Small intestine (tissue), 7 donors: ENCODE data around the gene COL6A2. TPM values are rescaled to one million over a fixed set of nuclear protein-coding genes. Genes with fewer than 3 reads are reported as not detected.

Source experiments
- DNase-seq, 2 donors: peaks; one replicate each; pipeline versions ENCODE4 v3.0.0 to v3.0.0-alpha.2; 2013
- FAIRE-seq: peaks from 2 replicates; lab custom pipeline; 2012; peaks lifted over from hg19 to GRCh38; lab: Jason Lieb, UNC
- H3K27ac ChIP-seq, 3 donors: one replicate each; pipeline ENCODE4 v1.5.1; 2013; ENCODE audit warnings: low read length in 2 of 3, mild to moderate bottlenecking in 2 of 3, control low read depth in 1 of 3, inconsistent platforms in 1 of 3, low read depth in 1 of 3, moderate library complexity in 1 of 3
- H3K27me3 ChIP-seq, 3 donors: one replicate each; pipeline ENCODE4 v1.6.1; 2013; ENCODE audit warnings: low read length in 3 of 3, inconsistent platforms in 1 of 3; ENCODE audit not compliant: control insufficient read depth in 3 of 3, insufficient read depth in 3 of 3
- H3K36me3 ChIP-seq, 3 donors: one replicate each; pipeline ENCODE4 v1.6.1; 2013; ENCODE audit warnings: low read length in 3 of 3, inconsistent platforms in 1 of 3, low read depth in 1 of 3, mild to moderate bottlenecking in 1 of 3, moderate library complexity in 1 of 3; ENCODE audit not compliant: control insufficient read depth in 3 of 3, insufficient read depth in 2 of 3
- H3K4me1 ChIP-seq, 3 donors: one replicate each; pipeline ENCODE4 v1.6.1; 2013; ENCODE audit warnings: low read length in 2 of 3, inconsistent platforms in 1 of 3, low read depth in 1 of 3, mild to moderate bottlenecking in 1 of 3, moderate library complexity in 1 of 3; ENCODE audit not compliant: control insufficient read depth in 3 of 3, insufficient read depth in 2 of 3
- H3K4me3 ChIP-seq, 3 donors: one replicate each; pipeline ENCODE4 v1.5.1; 2013; ENCODE audit warnings: low read length in 3 of 3, control low read depth in 1 of 3, inconsistent platforms in 1 of 3, low read depth in 1 of 3, mild to moderate bottlenecking in 1 of 3, moderate library complexity in 1 of 3
- H3K9me3 ChIP-seq, 2 donors: one replicate each; pipeline ENCODE4 v1.6.1; 2013; ENCODE audit warnings: low read depth in 1 of 2, low read length in 1 of 2; ENCODE audit not compliant: control insufficient read depth in 2 of 2, insufficient read depth in 1 of 2
- WGBS, 3 donors: extraction: QIAGEN DNeasy Blood & Tissue Kit; methylation state at CpG; one replicate each; pipeline ENCODE4 v1.1.7; 2013; 5-methylcytosine and 5-hydroxymethylcytosine counted together
- polyA plus RNA-seq, 4 donors: library from polyadenylated mRNA; stranded (reverse) in 3 of 4; unstranded in 1 of 4; fragments of 200-250 nt in 3 of 4; fragments of 120-200 nt in 1 of 4; gene quantifications; one replicate each; pipeline versions ENCODE4 v1.2.1 to v1.2.3, GENCODE V29; 2013
- donor health status: healthy with polysubstance abuse.
- donor health status: control.
- donor health status: control.
- donor health status: Bipolar disorder and iron deficiency.
- donor health status: healthy.

The COL6A2 gene
- polyA plus RNA-seq, 4 donors, result 3.8 to 159 (median 68.5) TPM

DNA sequence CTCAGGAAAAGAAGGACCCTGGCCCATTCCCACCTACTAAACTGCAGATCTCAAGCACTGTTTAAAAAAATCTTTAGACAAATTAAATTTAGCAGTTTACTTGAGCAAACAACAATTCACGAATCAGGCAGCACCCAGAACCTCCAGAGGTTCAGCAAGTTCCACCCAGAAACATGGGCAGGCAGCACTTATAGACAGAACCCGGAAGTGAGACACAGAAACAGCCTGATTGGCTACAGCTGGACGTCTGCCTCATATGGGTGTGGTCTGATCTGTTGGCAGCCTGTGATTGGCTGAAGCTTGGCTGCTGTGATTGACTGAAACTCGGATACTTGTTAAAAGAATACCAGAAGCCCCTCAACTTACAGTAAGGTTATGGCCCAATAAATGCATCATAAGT, 34.7 kb upstream of the COL6A2 start:
- Histone ChIP-seq H3K4me1 (peaks cover 0 to 23% (median 0%) of the 10 kb centered on the region in 3 donors), H3K9me3 (peaks cover 2 to 25% of the 10 kb centered on the region in 2 donors), H3K27me3 (peaks cover 0 to 17% (median 2%) of the 10 kb centered on the region in 3 donors), H3K36me3 (no peaks in the 10 kb centered on the region), H3K27ac (no peak overlapping the region), H3K4me3 (no peak overlapping the region)
- DNase-seq, result no peak
- WGBS, 3 donors, result 68 to 83% (median 73%) methylated on average over 4 of the region's 4 CpGs
- no peak for FAIRE-seq

DNA sequence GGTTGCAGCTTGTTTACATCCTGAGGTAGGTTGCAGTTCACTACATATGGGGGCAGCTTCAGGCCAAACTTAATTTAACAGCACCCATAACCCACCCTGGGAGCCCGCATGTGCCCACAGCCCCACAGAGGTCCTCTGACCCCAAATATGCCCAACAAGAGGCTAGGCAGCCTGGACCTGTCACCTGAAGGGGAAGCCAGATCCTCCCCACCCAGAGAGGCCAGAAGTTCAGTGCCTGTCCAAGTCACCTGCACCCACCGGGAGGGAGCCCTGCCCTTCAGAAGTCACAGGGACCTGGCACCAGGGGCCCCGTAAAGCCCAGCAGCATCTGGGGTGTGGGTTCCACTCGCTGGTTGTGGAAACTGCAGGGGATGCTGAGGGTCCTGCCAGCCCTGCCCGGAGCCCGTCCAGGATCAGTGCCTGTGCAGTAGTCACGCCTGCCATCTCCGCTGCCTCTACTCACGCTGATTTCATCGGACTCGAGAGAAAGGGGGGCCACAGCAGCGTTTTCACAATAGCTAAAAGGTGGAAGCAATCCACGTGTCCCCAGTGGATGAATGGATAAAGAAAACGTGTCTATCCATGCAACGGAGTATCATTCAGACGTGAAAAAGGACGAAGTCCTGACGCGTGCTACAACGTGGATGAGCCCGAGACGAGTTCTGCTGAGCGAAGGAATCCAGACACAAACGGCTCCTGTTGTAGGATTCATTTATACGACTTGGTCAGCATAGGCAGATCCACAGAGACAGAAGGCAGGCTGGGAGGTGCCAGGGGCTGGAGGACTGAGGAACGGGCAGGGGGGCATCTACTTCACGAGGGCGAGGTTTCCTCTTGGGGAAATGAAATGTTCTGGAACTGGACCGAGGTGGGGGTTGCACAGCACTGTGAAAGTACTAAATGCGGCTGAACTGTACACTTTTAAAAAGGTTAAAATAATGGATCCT, 33.9 kb upstream of the COL6A2 start:
- peaks cover 0 to 23% (median 0%) of the 10 kb centered on the region in 3 donors for H3K4me1 ChIP-seq
- no peaks in the 10 kb centered on the region for H3K36me3 ChIP-seq
- peaks cover 0 to 17% (median 2%) of the 10 kb centered on the region in 3 donors for H3K27me3 ChIP-seq
- no peak overlapping the region for H3K4me3 ChIP-seq
- WGBS, 3 donors, result 86% methylated on average over 30 of the region's 30 CpGs
- DNase-seq, result no peak
- no peak overlapping the region for H3K27ac ChIP-seq
- no peak for FAIRE-seq
- peaks cover 2 to 25% of the 10 kb centered on the region in 2 donors for H3K9me3 ChIP-seq

DNA sequence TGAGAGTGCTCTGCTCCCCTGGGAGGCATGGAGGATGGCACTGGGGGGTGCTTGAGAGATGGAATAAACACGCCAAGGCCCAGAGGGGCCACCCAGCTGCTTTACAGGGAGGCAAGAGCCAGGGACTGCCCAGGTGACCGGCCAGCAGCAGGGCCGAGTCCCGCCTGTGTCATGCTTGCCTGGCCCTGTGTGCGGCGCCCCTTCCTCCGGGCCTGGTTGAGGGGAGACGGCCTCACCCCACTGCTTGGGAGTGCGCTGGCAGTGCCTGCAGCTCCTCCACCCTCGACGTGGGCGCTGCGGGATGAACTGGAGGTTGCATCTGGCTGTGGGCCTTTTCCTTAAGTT, 33.1 kb upstream of the COL6A2 start:
- H3K4me1 ChIP-seq, result peaks cover 0 to 23% (median 0%) of the 10 kb centered on the region in 3 donors
- no peaks in the 10 kb centered on the region for H3K36me3 ChIP-seq
- peaks cover 2 to 23% of the 10 kb centered on the region in 2 donors for H3K9me3 ChIP-seq
- FAIRE-seq (no peak), DNase-seq (no peak)
- peak overlapping the region in 2 of 3 donors; percentile 76 to 79 for H3K27ac ChIP-seq
- WGBS, 3 donors, result 59 to 64% (median 60%) methylated on average over 12 to 13 of the region's 13 CpGs
- no peak overlapping the region for H3K4me3 ChIP-seq
- H3K27me3 ChIP-seq, result peaks cover 0 to 17% (median 2%) of the 10 kb centered on the region in 3 donors

DNA sequence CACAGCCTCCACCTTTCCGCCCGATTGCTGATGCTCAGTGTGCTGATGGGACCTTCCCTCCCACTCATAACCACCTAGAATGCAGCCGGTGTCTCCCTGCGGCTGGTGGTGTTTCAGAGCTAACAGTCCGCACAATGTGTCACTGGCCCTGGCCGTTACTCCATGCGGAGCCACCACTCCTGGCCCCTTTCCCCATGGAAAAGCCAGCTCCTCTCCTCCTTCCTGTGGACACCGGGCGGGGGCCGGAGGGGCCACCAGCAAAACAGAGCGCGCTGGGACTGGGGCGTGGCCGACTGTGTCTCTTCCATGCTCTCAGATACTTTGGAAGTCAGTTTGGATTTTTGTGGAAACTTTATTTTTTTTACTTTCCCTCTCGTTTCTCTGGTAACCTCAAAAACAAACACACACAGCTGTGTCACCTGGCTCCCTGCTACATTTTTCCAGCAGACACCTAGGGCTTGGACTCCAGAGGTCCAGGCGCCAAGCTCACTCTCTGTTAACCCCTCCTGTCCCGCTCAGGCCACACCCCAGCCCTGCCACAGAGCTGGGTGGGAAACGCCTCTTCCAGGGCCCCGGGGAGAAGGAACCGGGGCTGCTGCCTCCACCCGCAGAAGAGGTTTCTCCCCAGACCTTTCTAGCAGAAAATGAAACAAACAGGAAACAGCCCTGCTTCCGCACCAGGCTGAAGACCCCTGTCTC, 32.5 kb upstream of the COL6A2 start:
- H3K9me3 ChIP-seq, result peaks cover 2 to 23% of the 10 kb centered on the region in 2 donors
- no peak overlapping the region for H3K4me3 ChIP-seq
- peak in 1 of 2 donors; percentile 45 for DNase-seq
- WGBS, 3 donors, result 22 to 28% (median 23%) methylated on average over 22 of the region's 22 CpGs
- FAIRE-seq, result no peak
- H3K27ac ChIP-seq, result peak overlapping the region in 2 of 3 donors; percentile 76 to 79
- H3K4me1 ChIP-seq, result peaks cover 0 to 23% (median 0%) of the 10 kb centered on the region in 3 donors
- peaks cover 0 to 17% (median 2%) of the 10 kb centered on the region in 3 donors for H3K27me3 ChIP-seq
- H3K36me3 ChIP-seq, result no peaks in the 10 kb centered on the region

DNA sequence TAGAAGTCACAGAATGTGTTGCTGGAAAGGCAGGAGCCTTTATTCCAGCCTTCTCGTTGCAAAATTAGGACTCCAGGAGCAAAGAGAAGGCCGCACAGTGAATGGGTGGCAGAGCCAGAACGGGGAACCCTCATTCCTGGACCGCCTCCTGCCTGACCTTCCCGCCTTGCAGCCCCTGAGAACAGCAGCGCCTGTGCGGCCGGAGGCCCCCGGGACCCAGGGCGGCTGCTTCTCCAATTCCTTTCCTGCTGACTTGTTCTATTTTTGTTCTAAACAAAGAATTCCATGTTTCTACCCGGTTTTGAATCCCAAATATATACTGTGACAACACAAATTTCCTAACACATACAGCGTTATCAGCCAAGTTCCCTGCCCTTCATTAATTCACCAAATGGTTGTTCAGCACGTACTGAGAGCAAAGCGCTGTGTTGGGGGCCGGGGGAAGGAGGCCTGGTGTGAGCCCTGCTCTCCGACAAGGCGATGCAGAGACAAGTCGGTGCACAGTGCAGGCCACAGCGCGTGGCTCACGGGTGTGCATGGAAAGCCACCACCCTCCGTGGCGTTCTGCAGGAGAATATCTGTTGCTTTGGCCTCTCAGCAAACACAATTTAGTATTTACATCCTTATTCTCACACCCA, 31.9 kb upstream of the COL6A2 start:
- WGBS, 3 donors, result 48 to 74% (median 67%) methylated on average over 23 of the region's 23 CpGs
- H3K36me3 ChIP-seq, result no peaks in the 10 kb centered on the region
- no peak overlapping the region for H3K4me3 ChIP-seq
- peaks cover 0 to 23% (median 0%) of the 10 kb centered on the region in 3 donors for H3K4me1 ChIP-seq
- DNase-seq, result no peak
- peaks cover 0 to 17% (median 2%) of the 10 kb centered on the region in 3 donors for H3K27me3 ChIP-seq
- peak overlapping the region in 2 of 3 donors; percentile 76 to 79 for H3K27ac ChIP-seq
- peaks cover 2 to 21% of the 10 kb centered on the region in 2 donors for H3K9me3 ChIP-seq
- no peak for FAIRE-seq

DNA sequence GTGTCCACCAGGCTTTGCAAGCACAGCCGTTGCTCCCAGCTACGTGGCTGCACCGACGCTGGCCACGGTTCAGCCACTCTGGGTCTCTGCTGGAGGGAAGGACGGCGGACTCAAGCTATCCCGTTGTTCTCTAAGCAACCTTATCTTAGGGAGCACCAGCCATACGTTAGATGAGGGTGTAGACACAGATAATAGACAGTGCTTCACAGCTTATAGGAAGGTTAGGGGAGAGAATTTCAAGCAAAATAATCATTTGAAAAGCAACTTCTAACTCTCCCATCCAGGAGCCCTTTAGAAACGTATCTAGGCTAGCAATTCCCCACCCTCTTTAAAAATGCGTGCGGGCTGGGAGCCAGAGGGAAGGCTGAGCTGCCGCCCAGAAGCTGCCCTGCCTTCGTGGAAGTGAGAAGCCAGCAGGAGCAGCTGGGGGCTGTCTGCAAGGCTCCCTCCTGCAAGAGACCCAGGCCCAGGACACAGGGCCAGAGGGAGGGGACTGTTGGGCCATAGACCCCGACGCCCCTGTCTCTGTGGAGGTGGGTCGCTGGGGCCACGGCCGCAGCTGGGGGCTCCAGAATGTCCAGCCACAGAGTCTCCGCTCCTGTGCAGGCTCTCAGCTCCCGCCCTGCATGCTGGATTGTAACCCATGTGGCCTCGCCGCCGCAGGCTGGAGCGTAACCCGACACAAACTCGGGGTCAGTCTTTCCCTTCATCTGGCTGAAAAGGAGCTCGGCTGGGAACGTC, 31.2 kb upstream of the COL6A2 start:
- no peaks in the 10 kb centered on the region for H3K36me3 ChIP-seq
- FAIRE-seq (no peak), DNase-seq (no peak)
- H3K27me3 ChIP-seq, result peaks cover 0 to 17% (median 2%) of the 10 kb centered on the region in 3 donors
- H3K27ac ChIP-seq, result peak overlapping the region in 2 of 3 donors; percentile 76 to 79
- peaks cover 0 to 23% (median 0%) of the 10 kb centered on the region in 3 donors for H3K4me1 ChIP-seq
- peaks cover 0 to 14% of the 10 kb centered on the region in 2 donors for H3K9me3 ChIP-seq
- WGBS, 3 donors, result 47 to 53% (median 47%) methylated on average over 29 of the region's 29 CpGs
- H3K4me3 ChIP-seq, result no peak overlapping the region

DNA sequence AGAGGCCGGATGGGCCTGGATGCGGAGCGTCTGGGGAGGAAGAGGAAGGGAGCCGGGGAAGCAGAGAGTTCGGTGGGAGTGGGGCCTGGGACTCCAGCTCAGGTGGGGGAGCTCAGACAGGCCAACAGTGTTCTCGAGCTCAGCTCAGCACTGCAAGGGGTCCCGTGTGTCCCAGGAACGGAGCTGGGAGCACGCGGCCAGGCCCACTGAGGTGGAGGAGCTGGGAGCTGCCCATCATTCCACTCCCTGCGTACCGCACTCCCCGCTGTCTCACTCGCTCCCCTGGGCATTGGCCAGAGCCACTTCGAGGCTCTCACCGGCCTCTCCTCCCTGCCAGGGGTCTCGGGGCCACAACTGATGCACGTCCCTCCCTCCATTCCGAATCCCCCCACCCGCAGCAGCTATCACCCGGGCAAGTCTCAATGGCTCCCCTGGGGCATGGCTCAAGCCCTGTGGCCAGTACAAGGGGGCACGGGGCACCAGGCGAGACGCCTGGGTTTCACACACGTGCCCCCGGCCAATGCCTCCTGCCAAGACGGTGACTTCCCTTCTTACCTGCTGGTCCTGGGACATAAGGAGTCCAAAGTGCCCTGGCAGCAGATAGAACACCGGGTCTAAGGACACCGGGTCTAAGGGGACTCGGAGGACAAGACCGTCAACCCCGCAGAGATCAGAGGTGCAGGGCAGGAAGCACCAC, 30.3 kb upstream of the COL6A2 start:
- H3K4me3 ChIP-seq, result no peak overlapping the region
- peaks cover 0 to 7% of the 10 kb centered on the region in 2 donors for H3K9me3 ChIP-seq
- DNase-seq (no peak), FAIRE-seq (no peak)
- peaks cover 0 to 17% (median 2%) of the 10 kb centered on the region in 3 donors for H3K27me3 ChIP-seq
- H3K36me3 ChIP-seq, result no peaks in the 10 kb centered on the region
- peak overlapping the region in 2 of 3 donors; percentile 18 to 76 for H3K27ac ChIP-seq
- WGBS, 3 donors, result 83 to 86% (median 83%) methylated on average over 28 to 32 of the region's 32 CpGs
- peaks cover 0 to 23% (median 0%) of the 10 kb centered on the region in 3 donors for H3K4me1 ChIP-seq
